Osteocyte (in vitro differentiated cells): ENCODE results near the gene ACSL4. TPM values are rescaled to one million over a fixed set of nuclear protein-coding genes. Genes with fewer than 3 reads are reported as not detected.

Source experiments
- DNase-seq: peaks from one replicate; pipeline ENCODE4 v3.0.0; 2021; ENCODE audit warnings: mixed read lengths; ENCODE audit not compliant: unreplicated experiment; ENCODE audit errors: extremely low spot score
- H3K27ac Mint-ChIP-seq: one replicate; pipeline ENCODE4 v1.8.0; 2021; ENCODE audit warnings: mild to moderate bottlenecking, mixed read lengths; ENCODE audit not compliant: unreplicated experiment
- H3K27me3 Mint-ChIP-seq: one replicate; pipeline ENCODE4 v1.8.0; 2021; ENCODE audit warnings: mixed read lengths; ENCODE audit not compliant: unreplicated experiment
- H3K36me3 Mint-ChIP-seq: one replicate; pipeline ENCODE4 v1.8.0; 2021; ENCODE audit warnings: mixed read lengths; ENCODE audit not compliant: unreplicated experiment
- H3K4me1 Mint-ChIP-seq: one replicate; pipeline ENCODE4 v1.8.0; 2021; ENCODE audit warnings: mixed read lengths; ENCODE audit not compliant: unreplicated experiment
- H3K4me3 Mint-ChIP-seq: one replicate; pipeline ENCODE4 v1.8.0; 2021; ENCODE audit warnings: mild to moderate bottlenecking, moderate library complexity, mixed read lengths; ENCODE audit not compliant: unreplicated experiment
- H3K9me3 Mint-ChIP-seq: one replicate; pipeline ENCODE4 v1.8.0; 2021; ENCODE audit warnings: mixed read lengths; ENCODE audit not compliant: unreplicated experiment
- long read RNA-seq: library from polyadenylated mRNA; unstranded; transcript quantifications from one replicate; pipeline ENCODE4 v2.0.0, GENCODE V29; 2021
- total RNA-seq: library from RNA; stranded (reverse); gene quantifications from 2 replicates; pipeline ENCODE4 v1.2.1, GENCODE V29; 2021
- TF ChIP-seq, protein P1 (sequence below): fragments of 200-600 bp; sonication (generic); IDR thresholded peaks from 2 replicates; pipeline ENCODE4 v1.5.0; 2021; ENCODE audit warnings: antibody characterized with exemption, mild to moderate bottlenecking, moderate library complexity

The ACSL4 gene
- 62.1 and 68.4 TPM in 2 replicates for total RNA-seq
- long read RNA-seq, full-length matches to known transcripts = 21 of 228 reads
- long read RNA-seq, partial matches to known transcripts = 136 of 228 reads
- long read RNA-seq, other reads (novel, unspliced or antisense) = 71 of 228 reads

DNA sequence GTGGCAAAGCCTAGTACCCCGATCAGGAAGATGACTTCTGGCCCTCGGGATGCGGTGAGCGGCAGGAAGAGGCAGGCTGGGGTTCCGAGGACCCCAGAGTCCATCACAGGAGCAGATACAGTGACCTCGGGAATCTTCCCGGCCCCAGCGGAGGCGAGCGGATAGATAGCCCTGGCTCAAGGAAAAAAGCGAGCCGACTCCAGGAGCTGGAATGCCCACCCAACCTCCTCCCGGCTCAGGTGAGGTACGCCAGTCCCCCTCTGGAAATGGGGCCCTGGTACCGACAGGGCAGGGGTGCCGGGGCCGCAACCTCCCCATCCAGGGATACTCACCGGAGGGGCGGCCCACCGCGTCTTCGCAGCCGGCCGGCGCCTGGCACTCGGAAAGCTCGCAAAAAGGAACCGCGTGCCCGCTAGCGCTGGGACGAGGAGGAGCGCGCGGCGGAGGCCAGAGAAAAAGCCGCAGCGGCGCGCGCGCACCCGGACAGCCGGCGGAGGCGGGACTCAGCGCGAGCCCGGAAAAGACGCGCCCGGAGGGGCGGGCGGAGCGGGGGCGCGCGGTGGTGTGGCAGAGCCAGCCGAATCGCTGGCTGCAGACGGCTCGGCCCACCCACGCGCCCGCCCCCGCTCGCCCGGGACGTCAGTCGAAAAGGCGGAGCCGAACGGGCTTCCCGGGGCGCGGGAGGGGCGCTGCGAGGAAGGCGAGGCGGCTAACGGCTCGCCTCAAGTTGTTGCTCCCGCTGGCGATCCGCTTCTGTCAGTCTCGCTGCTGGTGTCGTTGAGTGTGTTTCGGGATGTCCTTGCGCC lies at the start of gene ACSL4:
Gene ACSL4, minus strand, starts transcription at position 451 of the 806 bp plus-strand sequence. CDS start 49,894 bp downstream, outside the sequence.
- peak; percentile 98 for DNase-seq
- peak within 1 kb of the TSS; percentile 98 for H3K4me3 Mint-ChIP-seq
- peaks cover 39% of the 10 kb centered on the region for H3K4me1 Mint-ChIP-seq
- TF ChIP-seq, protein P1, sequence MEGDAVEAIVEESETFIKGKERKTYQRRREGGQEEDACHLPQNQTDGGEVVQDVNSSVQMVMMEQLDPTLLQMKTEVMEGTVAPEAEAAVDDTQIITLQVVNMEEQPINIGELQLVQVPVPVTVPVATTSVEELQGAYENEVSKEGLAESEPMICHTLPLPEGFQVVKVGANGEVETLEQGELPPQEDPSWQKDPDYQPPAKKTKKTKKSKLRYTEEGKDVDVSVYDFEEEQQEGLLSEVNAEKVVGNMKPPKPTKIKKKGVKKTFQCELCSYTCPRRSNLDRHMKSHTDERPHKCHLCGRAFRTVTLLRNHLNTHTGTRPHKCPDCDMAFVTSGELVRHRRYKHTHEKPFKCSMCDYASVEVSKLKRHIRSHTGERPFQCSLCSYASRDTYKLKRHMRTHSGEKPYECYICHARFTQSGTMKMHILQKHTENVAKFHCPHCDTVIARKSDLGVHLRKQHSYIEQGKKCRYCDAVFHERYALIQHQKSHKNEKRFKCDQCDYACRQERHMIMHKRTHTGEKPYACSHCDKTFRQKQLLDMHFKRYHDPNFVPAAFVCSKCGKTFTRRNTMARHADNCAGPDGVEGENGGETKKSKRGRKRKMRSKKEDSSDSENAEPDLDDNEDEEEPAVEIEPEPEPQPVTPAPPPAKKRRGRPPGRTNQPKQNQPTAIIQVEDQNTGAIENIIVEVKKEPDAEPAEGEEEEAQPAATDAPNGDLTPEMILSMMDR = no peak
- no peaks in the 10 kb centered on the region for H3K27me3 Mint-ChIP-seq
- H3K9me3 Mint-ChIP-seq = no peaks in the 10 kb centered on the region
- H3K36me3 Mint-ChIP-seq = peaks cover 2% of the 10 kb centered on the region
- H3K27ac Mint-ChIP-seq = peak within 1 kb of the TSS; percentile 99

DNA sequence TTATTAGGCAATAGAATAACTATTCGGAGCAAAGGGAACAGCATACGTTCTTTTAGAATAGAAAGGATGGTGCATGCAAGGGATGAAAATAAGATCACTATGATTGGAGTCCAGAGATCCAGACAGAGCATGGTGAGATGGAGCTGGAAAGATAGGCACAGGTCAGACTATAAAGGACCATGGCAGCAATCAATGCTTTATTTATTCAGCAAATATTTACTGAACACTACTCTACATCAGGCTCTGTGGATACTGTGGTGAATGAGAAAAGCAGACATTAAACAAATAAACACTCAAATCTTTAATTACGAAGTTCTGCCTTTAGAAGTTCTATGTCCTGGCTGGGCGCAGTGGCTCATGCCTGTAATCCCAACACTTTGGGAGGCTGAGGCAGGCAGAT lies 44.7 kb upstream of the ACSL4 start:
- H3K36me3 Mint-ChIP-seq = no peaks in the 10 kb centered on the region
- H3K27me3 Mint-ChIP-seq = no peaks in the 10 kb centered on the region
- H3K9me3 Mint-ChIP-seq = no peaks in the 10 kb centered on the region
- no peak overlapping the region for H3K4me3 Mint-ChIP-seq
- TF ChIP-seq, protein P1 = no peak
- no peak for DNase-seq
- peaks cover 19% of the 10 kb centered on the region for H3K4me1 Mint-ChIP-seq
- H3K27ac Mint-ChIP-seq = no peak overlapping the region

DNA sequence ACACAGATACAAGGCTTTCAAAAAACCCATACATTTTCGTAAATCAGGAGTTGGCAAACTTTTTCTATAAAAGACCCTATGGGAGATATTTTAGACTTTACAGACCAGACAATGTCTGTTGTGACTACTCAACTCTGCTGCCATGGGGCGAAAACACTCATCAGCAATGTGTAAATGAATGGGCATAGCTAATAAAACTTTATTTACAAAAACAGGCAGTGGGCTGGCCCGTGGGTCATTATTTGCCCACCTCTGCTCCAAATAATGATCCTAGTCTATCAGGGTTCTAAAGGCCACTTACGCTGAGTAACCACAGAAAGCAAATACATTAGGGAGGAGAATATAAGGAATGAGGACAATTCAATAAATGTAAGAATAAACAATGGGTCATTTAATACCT lies 43.9 kb upstream of the ACSL4 start:
- Mint-ChIP-seq H3K36me3 (no peaks in the 10 kb centered on the region), H3K4me3 (no peak overlapping the region), H3K4me1 (peaks cover 19% of the 10 kb centered on the region)

DNA sequence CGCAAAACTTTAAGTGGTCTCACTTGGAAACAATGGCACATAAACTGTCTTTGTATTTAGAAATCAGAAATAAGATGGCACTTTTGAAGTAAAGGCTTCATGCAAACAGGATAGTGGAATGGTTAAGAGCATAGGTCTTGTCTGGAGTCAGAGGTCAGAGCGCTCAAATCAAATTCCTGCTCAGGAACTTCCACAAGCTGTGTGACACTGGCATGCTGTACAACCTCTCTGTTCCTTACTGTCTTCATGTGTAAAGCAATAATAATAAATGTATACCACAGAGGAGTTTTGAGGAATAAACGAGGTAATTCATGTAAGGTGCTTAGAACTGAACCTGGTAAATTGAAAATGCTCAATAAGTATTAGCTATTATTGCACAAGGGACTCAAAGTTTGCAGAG lies 43.4 kb upstream of the ACSL4 start:
- Mint-ChIP-seq H3K27me3 (no peaks in the 10 kb centered on the region), H3K9me3 (no peaks in the 10 kb centered on the region), H3K36me3 (no peaks in the 10 kb centered on the region), H3K27ac (no peak overlapping the region), H3K4me1 (peaks cover 19% of the 10 kb centered on the region), H3K4me3 (no peak overlapping the region)
- TF ChIP-seq, protein P1 = no peak
- DNase-seq = no peak

More for the DNA sequence above, 43.9 kb upstream of the ACSL4 start:
- no peak overlapping the region for H3K27ac Mint-ChIP-seq
- TF ChIP-seq, protein P1 = no peak
- DNase-seq = no peak
- H3K27me3 Mint-ChIP-seq = no peaks in the 10 kb centered on the region
- no peaks in the 10 kb centered on the region for H3K9me3 Mint-ChIP-seq

DNA sequence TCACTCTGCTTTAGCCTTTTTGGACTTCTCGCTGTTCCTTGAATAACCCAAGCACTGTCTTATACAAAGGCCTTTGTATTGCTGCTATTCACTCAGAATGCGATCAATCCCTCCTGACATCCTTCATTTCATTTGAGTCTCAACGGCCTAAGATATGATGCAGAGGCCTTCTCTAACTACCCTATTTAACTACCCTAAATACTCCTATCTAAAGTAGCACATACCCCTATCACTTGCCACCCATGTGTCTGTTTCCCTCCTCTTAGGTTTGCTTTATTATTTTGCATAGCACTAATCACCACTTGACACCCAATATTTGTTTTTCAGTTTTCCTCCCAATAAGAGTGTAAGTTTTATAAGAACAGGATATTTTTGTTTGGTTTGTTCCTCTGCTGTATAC lies 42.3 kb upstream of the ACSL4 start:
- H3K36me3 Mint-ChIP-seq = no peaks in the 10 kb centered on the region
- TF ChIP-seq, protein P1 = no peak
- H3K4me1 Mint-ChIP-seq = peaks cover 19% of the 10 kb centered on the region
- peaks cover 3% of the 10 kb centered on the region for H3K9me3 Mint-ChIP-seq
- H3K27me3 Mint-ChIP-seq = no peaks in the 10 kb centered on the region
- H3K27ac Mint-ChIP-seq = no peak overlapping the region
- no peak overlapping the region for H3K4me3 Mint-ChIP-seq
- no peak for DNase-seq
